Measurements from ENCODE around the gene IQSEC2.

GRCh38 chrX:53319614-53320542 lies 38.5 kb upstream of the IQSEC2 start:
- no peak for TF ChIP-seq POLR2A (IDR thresholded peaks at IDR 0.05; ENCODE audit: low read depth, low read length)
- no peak for TF ChIP-seq RFX5 (IDR thresholded peaks at IDR 0.05; ENCODE audit: low read depth, low read length)
- no peak for TF ChIP-seq CTCF (conservative IDR thresholded peaks at IDR 0.05; ENCODE audit: low read depth, low read length)
- no peak for TF ChIP-seq CEBPB (IDR thresholded peaks at IDR 0.05; ENCODE audit: low read depth, low read length)
- no peak for TF ChIP-seq MXI1 (IDR thresholded peaks at IDR 0.05; ENCODE audit: borderline replicate concordance, low read depth, low read length)
- no peak for TF ChIP-seq FOS (IDR thresholded peaks at IDR 0.05; ENCODE audit: low read depth, low read length)
- TF ChIP-seq ELK1 (IDR thresholded peaks at IDR 0.05; ENCODE audit: borderline replicate concordance, low read depth, low read length) = no peak
- TF ChIP-seq SMC3 (IDR thresholded peaks at IDR 0.05; ENCODE audit: low read depth, low read length) = no peak
- TF ChIP-seq NFE2L2 (IDR thresholded peaks at IDR 0.05; ENCODE audit: low read depth, low read length) = no peak
- TF ChIP-seq RAD21 (IDR thresholded peaks at IDR 0.05; ENCODE audit: low read length) = no peak
- TF ChIP-seq CHD1 (IDR thresholded peaks at IDR 0.05; ENCODE audit: low read depth, low read length) = no peak
- no peak for TF ChIP-seq MAZ (IDR thresholded peaks at IDR 0.05; ENCODE audit: borderline replicate concordance, low read depth, low read length)
- no peak for TF ChIP-seq BHLHE40 (IDR thresholded peaks at IDR 0.05; ENCODE audit: low read depth, low read length)
- TF ChIP-seq RCOR1 (IDR thresholded peaks at IDR 0.05; ENCODE audit: insufficient replicate concordance, low read length) = no peak
